GM18909 (cell line): Measurements from ENCODE around the gene BCL6B.

ENCODE experiments used
- ATAC-seq: cut with Tn5 transposase; IDR thresholded peaks from one replicate; pipeline ENCODE4 v1.9.1; 2021; ENCODE audit warnings: mild to moderate bottlenecking; ENCODE audit not compliant: unreplicated experiment, poor library complexity

Gene BCL6B

GRCh38 chr17:7005716-7006115, 17.1 kb upstream of the BCL6B start:
- no peak for ATAC-seq

GRCh38 chr17:7007143-7007542, 15.7 kb upstream of the BCL6B start:
- ATAC-seq: no peak

- no peak for ATAC-seq
Observed at GRCh38 chr17:7010523-7010922, 12.3 kb upstream of the BCL6B start.

- no peak for ATAC-seq
Observed at GRCh38 chr17:7011415-7011814, 11.4 kb upstream of the BCL6B start.

GRCh38 chr17:7011942-7012254, 11.0 kb upstream of the BCL6B start:
- ATAC-seq: no peak

GRCh38 chr17:7014261-7014994, 8.4 kb upstream of the BCL6B start:
- peak; percentile 83 for ATAC-seq

GRCh38 chr17:7014995-7015958, 7.6 kb upstream of the BCL6B start:
- peak; percentile 17 for ATAC-seq

GRCh38 chr17:7016418-7016817, 6.4 kb upstream of the BCL6B start:
- ATAC-seq: no peak

GRCh38 chr17:7016886-7017826, 5.7 kb upstream of the BCL6B start:
- no peak for ATAC-seq

GRCh38 chr17:7017827-7018200, 5.0 kb upstream of the BCL6B start:
- ATAC-seq: no peak

- no peak for ATAC-seq
Observed at GRCh38 chr17:7018331-7018964, 4.4 kb upstream of the BCL6B start.

GRCh38 chr17:7019367-7019766, 3.5 kb upstream of the BCL6B start:
- no peak for ATAC-seq

GRCh38 chr17:7019839-7020519, 2.9 kb upstream of the BCL6B start:
- no peak for ATAC-seq

- ATAC-seq: no peak
Observed at GRCh38 chr17:7020894-7021664, 1.8 kb upstream of the BCL6B start.

- peak; percentile 73 for ATAC-seq
Observed at GRCh38 chr17:7021993-7022778, 664 bp upstream of the BCL6B start.

- ATAC-seq: no peak
Observed at GRCh38 chr17:7023576-7024401, 939 bp downstream of the BCL6B start.

- no peak for ATAC-seq
Observed at GRCh38 chr17:7024402-7024785, 1.5 kb downstream of the BCL6B start.
